Epithelial cell of proximal tubule (primary cell): ENCODE data around the gene ZNF346. TPM values are rescaled to one million over a fixed set of nuclear protein-coding genes. Genes with fewer than 3 reads are reported as not detected.

Source experiments
- DNase-seq: peaks from one replicate; pipeline ENCODE4 v3.0.0-alpha.2; 2011; ENCODE audit warnings: low read depth
- H3K4me3 ChIP-seq: 2 replicates; pipeline ENCODE4 v1.5.1; 2011; ENCODE audit warnings: low read depth, mild to moderate bottlenecking, low read length
- total RNA-seq: library from RNA; depleted of rRNA; stranded (reverse); fragments of >200 nt; gene quantifications from 2 replicates; pipeline ENCODE4 v1.2.3, GENCODE V29; 2015
- TF ChIP-seq, protein P1 (sequence below): conservative IDR thresholded peaks from 2 replicates; pipeline ENCODE4 v1.5.1; 2012; ENCODE audit warnings: low read depth, mild to moderate bottlenecking, low read length

The ZNF346 gene
- total RNA-seq, 1 donor from 2014 or later: 8.8 TPM

DNA sequence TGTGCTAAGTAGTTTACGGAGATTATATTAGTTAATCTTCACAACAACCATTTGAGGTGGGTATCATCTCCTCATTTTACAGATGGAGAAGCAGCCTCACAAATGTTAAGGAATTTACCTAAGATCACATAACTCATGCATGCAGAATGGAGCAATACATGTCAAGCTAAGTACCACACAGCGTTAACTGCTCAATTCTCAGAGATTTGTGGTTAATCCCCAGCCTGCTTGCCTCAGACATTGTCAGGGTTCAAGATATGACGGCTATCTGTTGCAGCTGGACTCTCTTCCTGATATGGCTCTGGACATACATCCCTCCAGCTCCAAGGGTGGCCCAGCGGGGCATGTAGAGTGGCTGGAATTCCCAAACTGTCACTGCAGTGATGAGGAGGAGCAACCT is 7.3 kb upstream of the ZNF346 start:
- no peak for DNase-seq
- TF ChIP-seq, protein P1, sequence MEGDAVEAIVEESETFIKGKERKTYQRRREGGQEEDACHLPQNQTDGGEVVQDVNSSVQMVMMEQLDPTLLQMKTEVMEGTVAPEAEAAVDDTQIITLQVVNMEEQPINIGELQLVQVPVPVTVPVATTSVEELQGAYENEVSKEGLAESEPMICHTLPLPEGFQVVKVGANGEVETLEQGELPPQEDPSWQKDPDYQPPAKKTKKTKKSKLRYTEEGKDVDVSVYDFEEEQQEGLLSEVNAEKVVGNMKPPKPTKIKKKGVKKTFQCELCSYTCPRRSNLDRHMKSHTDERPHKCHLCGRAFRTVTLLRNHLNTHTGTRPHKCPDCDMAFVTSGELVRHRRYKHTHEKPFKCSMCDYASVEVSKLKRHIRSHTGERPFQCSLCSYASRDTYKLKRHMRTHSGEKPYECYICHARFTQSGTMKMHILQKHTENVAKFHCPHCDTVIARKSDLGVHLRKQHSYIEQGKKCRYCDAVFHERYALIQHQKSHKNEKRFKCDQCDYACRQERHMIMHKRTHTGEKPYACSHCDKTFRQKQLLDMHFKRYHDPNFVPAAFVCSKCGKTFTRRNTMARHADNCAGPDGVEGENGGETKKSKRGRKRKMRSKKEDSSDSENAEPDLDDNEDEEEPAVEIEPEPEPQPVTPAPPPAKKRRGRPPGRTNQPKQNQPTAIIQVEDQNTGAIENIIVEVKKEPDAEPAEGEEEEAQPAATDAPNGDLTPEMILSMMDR: no peak
- H3K4me3 ChIP-seq: no peak overlapping the region

DNA sequence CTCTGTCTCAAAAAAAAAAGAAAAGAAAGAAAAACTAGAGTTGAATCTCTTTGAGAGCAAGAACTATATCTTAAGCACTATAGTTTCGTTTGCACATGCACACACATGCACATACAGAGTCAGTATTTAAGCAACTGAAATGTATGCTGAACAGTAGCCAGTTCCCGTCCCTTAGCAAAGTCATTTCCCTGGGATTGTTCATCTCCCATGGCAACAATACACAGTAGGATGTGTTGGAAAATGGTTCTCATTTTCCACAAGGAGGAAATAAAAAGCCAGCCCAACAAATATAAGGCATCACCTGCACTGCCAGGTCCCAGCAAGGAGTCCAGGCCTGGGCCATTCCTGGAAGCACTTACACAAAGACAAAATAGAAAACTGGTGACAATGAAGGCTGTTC is 4.2 kb upstream of the ZNF346 start:
- DNase-seq: no peak

GRCh38 chr5:177020033-177020432 is 2.5 kb upstream of the ZNF346 start:
- TF ChIP-seq, protein P1: no peak
- no peak for DNase-seq
- no peak overlapping the region for H3K4me3 ChIP-seq

More for the DNA sequence above, 4.2 kb upstream of the ZNF346 start:
- H3K4me3 ChIP-seq: no peak overlapping the region
- TF ChIP-seq, protein P1: no peak

DNA sequence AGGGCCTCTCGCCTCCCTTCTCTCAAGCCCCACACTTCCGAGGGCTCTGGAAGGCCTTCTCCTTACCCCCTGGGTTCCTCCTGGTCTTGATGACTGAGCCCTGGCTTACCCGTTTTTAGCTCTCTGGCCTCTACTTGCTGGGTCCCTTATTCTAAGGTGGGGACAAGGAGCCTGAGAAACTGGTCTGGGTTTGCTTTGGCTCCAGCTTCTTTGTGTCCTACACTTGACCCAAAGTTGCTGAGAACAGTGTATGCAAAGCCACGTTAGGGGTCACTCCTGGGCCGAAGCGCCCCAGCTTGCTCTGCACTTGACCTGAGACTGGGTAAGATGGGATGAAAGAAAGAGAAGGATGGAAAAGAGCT is 788 bp downstream of the ZNF346 start:
- TF ChIP-seq, protein P1: no peak
- DNase-seq: no peak
- peak overlapping the region; percentile 97 for H3K4me3 ChIP-seq

DNA sequence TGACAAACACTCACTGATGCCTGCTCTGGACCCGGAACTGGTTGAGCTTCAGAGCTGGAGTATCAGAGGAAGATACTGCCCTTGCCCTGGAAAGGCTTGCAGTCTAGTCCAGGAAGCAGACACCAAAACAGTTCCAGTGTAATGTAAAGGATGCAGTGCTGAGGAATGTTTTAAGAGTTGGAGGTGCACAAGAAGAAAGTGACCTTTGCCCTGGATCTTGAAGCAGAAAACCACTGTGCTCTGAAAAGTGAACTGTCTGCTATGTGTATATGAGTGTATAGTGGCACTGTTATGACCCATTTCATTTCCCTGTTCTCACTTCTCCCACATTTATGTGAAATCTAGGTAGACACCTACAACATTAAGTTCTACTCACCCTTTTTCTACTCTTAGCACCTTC is 2.1 kb downstream of the ZNF346 start:
- TF ChIP-seq, protein P1: no peak
- DNase-seq: no peak
- no peak overlapping the region for H3K4me3 ChIP-seq

GRCh38 chr5:177025101-177025601 is 2.7 kb downstream of the ZNF346 start:
- no peak overlapping the region for H3K4me3 ChIP-seq
- TF ChIP-seq, protein P1: no peak
- no peak for DNase-seq

- H3K4me3 ChIP-seq: no peak overlapping the region
- TF ChIP-seq, protein P1: no peak
- no peak for DNase-seq
These were observed 5.2 kb downstream of the ZNF346 start for GRCh38 chr5:177027665-177028064.
